SK-N-SH (cell line): Measurements from ENCODE around the gene ST6GALNAC1.

Experiments
- CTCF ChIP-seq: fragments of 200-600 bp; sonication (generic); IDR thresholded peaks from 2 replicates; pipeline ENCODE4 v1.6.1; 2017; ENCODE audit warnings: antibody characterized with exemption, mild to moderate bottlenecking, moderate library complexity
- MXI1 ChIP-seq: IDR thresholded peaks from 2 replicates; pipeline ENCODE4 v1.6.1; 2012; ENCODE audit warnings: mild to moderate bottlenecking, low read depth, low read length, improper control_type of control experiment
- POLR2AphosphoS5 ChIP-seq: IDR thresholded peaks from 2 replicates; pipeline ENCODE4 v1.6.1; 2012; ENCODE audit warnings: low read depth, low read length
- RAD21 ChIP-seq: IDR thresholded peaks from 2 replicates; pipeline ENCODE4 v1.6.1; 2012; ENCODE audit warnings: mild to moderate bottlenecking, low read length
- RFX5 ChIP-seq: IDR thresholded peaks from 2 replicates; pipeline ENCODE4 v1.6.1; 2012; ENCODE audit warnings: mild to moderate bottlenecking, improper control_type of control experiment, low read length
- TAF1 ChIP-seq: IDR thresholded peaks from 2 replicates; pipeline ENCODE4 v1.6.1; 2012; ENCODE audit warnings: low read depth, mild to moderate bottlenecking, low read length, moderate library complexity, borderline replicate concordance
- TF ChIP-seq, protein P1 (sequence below): IDR thresholded peaks from 2 replicates; pipeline ENCODE4 v1.4.0; 2012; ENCODE audit warnings: low read depth

DNA sequence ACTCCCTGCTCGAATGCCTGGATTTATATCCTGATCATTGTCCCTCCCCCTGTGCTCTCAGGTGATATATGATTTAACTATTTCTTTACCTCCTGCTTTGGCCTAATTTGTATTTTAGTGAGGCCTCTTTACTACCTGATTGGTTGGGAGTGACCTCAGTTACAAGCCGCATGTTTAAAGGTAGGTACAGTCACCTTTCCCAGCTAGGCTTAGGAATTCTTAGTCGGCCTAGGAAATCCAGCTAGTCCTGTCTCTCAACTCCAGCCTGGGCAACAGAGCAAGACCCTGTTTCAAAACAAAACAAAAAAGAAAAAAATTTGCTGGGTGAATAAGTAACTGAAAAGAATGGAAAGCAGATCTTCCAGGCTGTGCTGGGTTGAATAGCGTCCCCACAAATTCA is 31.1 kb downstream of the ST6GALNAC1 start:
- TF ChIP-seq CTCF (no peak), MXI1 (no peak), POLR2AphosphoS5 (no peak), TAF1 (no peak), RFX5 (no peak), RAD21 (no peak)
- TF ChIP-seq, protein P1, sequence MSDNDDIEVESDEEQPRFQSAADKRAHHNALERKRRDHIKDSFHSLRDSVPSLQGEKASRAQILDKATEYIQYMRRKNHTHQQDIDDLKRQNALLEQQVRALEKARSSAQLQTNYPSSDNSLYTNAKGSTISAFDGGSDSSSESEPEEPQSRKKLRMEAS, result no peak
